ENCODE measurements around the gene PTCD1.

The PTCD1 gene

DNA sequence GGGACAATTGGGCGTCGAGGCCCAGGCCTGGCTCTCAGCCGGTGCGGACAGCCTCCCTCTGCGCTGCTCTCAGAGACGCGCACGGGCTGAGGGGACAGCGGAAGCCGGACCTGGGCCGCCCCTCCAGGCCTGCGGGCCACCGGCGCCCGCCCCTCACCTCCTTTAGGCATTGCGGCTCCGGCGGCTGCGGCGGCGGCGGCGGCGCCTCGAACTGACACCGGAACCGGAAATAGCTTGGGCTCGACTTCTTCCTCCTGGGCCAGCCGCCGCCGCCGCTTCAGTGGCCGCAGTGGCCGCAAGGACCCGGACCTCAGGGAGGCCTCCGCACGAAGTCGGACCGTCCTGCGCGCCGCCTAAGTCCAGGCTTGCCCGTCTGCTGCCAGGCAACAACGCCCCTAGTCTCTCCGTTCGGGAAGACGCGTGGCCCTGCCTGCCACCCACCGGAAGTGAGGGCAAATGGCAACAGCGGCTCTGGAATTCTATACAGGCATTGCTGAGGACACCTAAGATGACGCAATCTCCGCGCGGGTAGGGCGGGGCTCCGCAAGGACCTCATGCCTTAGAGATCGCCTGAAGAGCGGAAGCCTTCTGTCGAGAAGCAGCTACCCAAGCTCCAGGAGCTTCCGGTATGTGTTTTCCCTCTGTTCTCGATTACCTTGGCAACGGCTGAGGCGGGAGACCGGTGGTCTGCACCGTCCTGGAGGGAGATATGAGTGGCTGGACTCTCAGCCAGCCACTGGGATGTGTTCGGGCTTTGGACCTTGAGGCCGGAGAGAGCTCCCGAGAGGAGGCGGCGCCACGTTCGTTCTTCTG, 30.0 kb downstream of the PTCD1 start, which contains the start of the genes BUD31 and PDAP1:
Gene BUD31 (plus strand): TSS at position 591 of the 813 bp plus-strand sequence. CDS start 2,124 bp downstream, outside the sequence.
Gene PDAP1 (minus strand): TSS at position 219 of the 813 bp plus-strand sequence. CDS start 49 bp downstream, at position 170.
- FAIRE-seq: no peak

DNA sequence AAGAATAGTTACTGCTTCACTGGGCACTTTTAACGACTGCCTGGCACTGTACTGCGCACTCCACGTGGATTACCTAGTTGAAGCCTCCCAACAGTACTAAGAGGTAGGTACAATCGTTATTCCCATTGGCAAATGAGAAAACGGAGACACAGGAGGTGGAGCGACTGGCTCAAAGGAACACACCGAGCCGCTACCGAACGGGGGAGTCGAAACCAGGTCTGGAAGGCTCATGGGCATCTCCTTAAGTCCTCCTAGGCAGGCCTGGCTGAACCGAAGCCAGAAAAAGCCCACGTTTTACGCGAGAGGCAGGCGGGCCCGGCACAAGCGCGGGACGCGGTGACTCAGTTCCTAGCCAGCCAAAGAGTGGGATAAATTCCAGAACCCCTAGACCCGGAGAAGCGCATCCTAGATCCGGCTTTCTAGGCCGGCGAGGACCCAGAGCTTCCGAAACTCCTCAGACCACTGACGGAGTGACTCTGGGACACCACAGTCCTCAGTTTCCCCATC, 30.7 kb downstream of the PTCD1 start:
- FAIRE-seq: no peak

DNA sequence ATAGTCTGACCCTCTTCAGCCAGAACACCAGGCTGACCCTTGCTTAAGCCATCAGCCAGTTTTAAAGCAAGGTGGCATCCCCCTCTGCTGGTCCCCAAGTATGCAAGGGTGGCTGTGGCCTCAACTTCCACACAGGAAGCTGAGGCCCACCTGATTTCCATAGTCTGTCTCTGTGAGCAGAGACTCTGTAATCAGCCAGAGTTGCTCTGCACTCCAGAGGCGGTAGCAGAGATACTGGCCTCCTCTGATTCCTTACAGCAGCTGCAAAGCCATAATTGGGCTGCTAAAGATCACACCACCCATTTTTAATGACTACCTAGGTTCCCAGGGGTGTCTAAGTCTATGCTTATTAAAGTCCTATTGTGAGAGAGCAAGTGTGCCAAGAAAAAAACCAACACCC, 32.0 kb downstream of the PTCD1 start:
- no peak for FAIRE-seq

DNA sequence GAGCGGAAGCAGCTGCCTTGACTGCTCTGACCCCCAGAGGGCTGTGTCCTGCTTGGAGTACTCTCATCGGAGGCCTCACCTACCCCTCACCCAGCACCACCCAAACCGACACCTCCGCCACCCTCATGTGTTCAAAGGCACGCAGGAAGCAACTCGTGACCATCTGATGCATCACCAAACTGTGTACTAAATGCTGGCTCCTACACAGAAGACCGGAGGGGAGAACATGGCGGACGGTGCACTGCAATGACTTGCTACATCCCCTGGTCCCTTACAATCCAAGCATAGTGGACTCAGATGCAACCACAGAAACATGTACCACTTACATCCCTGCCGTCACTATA, 33.6 kb downstream of the PTCD1 start:
- FAIRE-seq: no peak

DNA sequence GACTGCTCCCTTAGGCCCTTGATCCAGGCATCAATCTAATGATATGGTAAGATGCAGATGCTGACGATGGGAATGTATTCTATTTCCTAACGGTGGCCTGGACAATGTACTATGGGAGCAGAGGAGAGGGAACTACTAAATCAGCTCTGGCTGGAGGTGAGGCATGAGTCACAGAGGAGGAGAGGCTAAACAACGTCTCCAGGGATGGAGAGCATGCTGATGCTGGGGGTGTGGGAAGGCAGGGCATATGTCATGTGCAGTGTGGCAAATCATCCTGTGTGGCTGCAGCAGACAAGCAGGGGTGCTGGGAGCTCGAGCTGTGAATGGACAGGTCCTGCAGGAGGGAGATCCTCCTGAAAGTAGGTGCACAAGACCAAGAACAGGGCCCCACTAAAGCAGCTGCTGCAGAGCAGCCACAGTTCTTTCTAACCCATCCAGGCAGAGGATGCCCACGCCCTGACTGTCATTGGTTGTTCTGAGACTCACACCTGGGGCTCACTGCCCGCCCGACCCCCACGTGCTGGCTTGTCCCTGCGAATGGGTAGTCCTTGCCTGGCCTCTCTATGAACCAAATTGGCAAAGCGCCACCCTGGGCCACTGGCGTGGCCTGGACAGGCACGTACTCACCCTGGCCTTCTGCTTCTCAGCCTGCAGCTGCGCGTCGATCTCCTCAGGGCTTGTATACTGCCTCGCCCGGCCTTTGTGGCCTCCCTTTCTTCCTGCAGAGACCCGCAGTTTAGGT, 34.2 kb downstream of the PTCD1 start:
- FAIRE-seq: no peak

DNA sequence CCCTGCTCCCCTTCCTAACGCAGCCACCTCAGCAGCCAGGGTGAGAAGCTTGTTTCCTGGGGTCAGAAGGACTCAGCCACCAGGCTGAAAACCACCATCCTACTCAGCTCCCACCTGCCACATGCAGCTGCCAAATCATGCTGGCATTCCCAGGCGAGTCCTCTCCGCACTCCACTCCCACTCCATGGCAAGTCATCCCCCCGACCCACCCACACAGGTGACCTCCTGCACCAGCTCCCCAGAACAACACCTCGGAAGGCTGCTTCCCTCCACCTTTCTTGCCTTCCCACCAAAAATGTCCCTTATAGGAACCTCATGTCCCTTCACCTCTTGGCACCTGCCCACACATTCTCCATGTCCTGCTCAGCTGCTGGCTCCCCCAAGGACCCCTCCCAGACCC, 34.8 kb downstream of the PTCD1 start:
- FAIRE-seq: no peak

DNA sequence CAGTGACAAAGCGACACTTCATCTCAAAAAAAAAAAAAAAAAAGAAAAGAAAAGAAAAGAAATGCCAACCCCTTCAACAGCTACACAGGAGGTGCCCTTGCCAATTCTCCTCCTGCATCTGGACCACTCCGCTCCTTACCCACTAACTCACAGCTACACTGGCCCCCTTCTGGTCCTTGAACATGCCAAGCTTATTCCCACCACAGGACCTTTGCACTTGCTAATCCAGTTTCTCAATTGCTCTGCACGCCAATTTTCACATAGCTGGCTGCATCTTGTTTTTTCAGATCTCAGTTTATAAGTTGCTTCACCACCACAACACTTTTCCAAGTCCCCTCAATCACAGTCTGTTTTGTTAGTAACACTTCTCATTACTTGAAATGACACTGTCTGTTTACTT, 35.7 kb downstream of the PTCD1 start:
- FAIRE-seq: no peak

DNA sequence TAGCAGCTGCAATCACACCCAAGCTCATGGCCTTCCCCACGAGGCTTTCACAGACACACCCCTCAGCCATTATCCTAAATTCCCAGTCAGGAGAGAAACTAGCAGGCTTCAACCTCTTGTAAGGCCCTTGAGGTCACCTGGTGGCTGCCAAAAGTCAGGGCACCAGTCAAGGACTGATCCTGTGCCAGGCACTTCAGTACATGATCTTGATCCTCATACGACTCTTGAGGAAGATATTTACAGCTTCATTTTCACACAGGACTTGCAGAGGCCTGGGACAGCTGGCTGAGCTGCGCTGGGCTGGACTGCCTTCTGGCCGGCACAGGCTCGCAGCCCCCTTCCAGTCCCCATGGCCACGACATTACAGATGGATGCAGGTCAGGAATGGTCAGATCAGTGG, 39.0 kb downstream of the PTCD1 start:
- FAIRE-seq: no peak

DNA sequence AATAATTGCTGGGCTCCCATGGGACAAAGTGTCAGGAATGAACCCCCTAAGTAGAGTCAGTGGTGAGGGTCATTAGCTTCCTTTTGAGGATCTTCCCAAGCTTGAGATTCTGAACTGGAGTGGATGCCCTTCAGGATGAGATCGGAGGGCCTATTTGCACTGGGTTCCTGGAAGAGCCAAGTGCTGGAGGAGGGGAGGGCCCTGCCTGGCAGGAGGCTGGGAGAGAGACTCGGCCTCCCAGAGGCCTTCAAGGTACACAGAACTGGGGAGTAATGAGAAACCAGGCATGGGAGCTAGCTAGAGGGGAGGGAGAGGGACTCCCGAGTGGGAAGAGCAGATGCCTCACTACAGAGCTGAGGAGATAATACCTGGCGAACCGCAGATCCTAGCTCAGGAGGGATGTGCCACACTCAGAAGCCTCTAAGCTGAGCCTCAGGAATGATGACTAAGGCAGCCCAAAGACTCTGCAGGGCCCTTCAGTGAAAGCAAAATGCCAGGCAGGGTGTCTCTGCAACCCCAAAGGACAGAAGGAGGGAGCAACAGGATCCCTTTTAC, 39.6 kb downstream of the PTCD1 start:
- FAIRE-seq: no peak

DNA sequence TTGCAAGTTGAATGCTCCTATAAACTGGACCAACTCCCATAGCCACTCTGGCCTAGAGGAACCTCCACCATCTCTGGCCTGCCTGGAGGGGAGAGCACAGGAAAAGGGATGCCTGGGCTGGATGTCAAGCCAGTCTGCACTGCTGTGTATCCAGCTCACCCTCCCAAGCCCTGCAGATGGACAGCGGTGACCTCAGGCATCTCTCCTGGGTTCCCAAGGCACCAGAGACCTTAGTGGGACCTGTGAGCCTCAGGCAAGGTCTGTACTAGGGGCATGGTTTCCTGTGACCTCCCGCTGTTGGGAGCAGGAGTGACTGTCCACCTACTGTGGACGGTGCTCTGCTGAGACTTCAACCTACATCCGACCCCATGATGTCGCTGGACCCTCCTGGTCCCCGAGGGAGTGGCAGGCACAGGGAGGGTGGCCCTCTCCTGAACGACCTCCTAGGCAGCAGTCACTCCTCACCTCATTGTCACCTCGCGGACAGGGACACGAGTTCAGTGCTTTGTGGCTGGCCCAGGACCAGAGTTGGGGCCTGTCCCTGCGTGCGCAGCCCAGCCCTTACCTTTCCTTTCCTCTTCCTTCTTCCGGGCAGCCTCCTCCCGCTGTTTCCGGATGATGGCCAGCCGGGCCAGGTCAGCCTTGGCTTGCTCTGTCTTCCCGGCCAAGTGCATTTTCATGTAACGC, 41.2 kb downstream of the PTCD1 start:
- no peak for FAIRE-seq

DNA sequence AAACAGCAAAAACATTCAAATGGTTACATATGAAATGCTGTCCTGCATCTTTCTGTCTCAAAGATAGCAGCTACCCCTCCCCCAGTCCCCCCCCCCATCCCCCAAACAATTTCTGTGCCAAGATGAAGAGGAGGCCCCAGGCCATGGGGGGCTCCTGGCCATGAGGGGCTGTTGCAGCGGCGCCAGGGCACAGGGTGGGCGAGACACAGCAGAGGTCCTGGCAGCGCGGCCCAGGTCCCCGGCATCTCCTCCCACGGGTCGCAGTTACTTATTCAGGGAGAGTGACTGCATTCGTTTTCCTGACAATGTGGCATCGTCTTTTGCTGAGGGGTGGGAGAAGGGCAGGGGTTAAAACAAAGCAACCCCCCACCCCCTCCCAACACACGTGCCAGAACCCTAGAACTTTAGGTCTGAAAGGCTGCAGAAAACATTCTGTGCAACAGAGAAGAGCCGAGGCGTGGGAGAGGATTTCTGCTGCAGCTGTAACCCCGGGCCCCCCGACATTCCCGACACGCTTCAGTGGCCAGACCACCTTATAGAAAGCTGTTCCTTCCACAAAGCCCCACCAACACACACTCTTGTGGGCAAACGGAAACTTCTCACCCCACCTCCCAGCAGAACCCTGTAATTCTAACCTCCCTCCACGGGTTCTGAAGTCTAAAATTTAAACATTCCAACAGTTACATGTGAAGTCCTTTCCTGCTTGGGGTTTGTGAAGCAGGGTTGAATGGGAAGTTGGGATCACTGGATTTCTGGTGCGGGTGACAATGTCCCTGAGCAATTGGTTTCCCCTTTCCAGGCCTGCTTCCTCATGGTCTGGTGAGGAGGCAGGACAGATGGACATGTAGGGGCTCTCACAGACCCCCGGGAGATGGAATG, 41.9 kb downstream of the PTCD1 start:
- no peak for FAIRE-seq

DNA sequence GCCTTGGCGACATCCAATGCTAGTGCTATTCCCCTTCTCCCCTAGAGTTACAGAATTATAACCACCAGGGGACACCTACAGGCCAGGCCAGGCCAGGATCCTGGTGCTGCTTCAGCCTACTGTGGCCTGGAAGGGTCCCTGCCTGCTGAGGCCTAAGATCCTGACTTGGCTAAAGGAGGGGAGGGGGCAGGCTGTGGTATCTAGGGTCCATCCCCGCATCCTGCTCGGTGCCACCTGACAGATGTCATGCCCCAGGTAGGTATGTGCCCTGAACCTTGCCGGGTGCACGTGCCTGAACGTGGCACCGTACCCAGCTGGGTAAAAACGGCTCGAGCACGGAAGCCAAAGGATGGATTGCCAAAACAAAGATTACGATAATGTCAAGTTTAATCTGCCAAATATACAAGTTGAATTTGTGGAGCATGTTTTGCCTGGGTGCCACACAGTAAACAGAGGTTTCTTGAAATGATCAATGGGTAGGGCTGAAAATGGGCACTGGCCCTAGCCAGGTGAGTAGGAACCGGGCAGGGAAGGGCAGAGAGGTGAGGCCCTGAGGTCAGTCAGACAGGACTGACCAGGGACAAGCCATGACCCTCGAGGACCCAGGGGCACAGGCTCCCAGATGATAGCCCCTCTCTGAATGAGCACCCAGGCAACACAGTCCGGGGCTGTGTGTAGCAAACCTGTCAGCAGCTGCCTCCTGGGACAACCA, 42.8 kb downstream of the PTCD1 start:
- FAIRE-seq: no peak

DNA sequence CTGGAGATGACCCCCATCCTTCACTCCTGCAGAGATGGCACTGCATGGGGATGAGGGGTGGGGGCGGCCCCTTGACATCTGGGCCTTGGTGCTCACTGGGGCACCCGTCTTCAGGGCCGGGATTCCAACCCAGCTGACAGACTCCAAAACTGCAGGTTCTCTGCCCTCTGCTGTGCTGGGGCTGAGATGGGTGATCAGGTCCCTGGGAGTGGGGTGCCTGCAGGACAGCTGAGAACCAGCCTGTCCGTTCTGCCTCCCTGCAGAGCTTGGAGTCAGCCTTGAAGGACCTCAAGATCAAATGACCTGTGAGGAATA, 44.5 kb downstream of the PTCD1 start:
- no peak for FAIRE-seq

DNA sequence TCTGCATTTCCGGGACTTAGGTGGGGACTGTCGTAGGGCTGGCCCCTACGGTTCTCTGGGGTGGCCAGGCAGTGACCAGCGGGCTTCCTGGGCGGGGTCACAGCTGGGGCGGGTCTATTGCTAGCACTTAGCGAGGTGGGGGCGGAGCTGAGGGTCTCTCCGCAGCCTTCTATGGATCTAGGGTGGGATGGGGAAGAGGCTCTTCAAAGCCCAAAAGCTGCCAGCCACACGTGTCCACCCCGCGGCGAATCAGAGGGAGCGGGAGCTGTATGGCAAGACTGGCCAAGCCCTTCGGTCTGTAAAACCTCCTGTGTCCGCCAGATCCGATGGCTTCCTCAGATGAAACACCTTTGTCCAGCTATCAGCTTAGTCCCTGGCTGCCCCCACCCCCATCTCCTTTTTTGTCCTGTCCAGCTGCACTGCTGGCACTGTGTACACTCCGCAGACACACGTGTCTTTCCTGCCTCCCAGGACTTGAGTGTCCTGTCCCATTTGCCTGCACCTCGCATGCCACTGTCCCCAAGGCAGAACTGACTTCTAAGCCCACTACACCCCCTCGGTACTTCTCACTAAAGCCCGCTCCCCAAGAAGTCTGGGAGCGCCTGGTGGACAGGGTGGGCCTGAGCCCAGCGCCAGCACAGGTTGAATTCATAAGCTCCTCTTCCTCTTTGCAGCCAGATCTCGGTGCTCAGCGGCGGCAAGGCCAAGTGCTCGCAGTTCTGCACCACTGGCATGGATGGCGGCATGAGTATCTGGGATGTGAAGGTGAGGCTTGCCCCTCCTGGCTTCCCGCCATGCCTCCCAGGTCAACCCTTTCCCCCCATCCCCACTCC, 45.0 kb downstream of the PTCD1 start:
- no peak for FAIRE-seq

DNA sequence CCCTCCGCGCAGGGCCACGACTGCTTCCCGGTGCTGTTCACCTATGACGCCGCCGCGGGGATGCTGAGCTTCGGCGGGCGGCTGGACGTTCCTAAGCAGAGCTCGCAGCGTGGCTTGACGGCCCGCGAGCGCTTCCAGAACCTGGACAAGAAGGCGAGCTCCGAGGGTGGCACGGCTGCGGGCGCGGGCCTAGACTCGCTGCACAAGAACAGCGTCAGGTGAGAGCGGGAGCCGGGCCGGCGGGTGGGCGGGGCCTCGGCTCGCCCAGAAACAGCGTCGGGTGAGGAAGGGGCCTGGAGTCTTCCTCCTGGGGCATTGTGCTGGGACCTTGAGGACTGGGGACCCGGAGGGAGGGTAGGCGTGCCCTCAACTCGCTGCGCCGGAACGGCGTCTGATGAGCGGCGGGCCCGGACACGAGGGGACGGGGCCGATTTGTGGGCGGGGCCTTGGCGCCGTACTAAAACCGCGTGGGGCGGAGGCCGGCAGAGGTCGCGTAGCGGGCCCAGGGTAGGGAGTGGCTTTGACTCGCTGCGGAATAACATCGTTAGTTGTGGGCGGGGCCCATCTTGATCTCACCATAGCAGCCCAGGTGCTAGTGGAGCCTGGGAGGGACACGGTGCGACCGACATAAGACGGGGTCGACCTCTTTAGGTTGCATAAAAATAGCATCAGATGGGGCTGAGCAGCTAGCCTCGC, 45.8 kb downstream of the PTCD1 start:
- FAIRE-seq: no peak

DNA sequence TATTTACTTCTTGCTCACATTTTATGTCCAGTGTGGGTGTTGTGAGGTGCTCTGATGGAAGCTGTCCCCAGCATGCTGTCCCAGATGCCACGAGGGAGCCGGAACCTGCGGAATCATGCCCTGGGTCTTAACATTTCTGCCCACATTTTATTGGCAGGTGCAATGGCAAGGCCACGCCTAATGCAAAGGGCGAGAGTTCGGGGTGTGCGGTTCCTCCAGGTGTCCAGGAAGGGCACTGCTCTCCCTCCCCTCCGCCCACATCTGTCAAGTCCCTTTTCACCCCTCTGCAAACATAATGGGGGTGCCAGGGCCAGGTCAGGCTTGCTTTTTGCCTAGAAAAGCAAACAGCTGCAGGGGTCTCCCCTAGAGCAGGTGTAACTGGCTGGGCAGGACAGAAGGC, 46.6 kb downstream of the PTCD1 start:
- no peak for FAIRE-seq

DNA sequence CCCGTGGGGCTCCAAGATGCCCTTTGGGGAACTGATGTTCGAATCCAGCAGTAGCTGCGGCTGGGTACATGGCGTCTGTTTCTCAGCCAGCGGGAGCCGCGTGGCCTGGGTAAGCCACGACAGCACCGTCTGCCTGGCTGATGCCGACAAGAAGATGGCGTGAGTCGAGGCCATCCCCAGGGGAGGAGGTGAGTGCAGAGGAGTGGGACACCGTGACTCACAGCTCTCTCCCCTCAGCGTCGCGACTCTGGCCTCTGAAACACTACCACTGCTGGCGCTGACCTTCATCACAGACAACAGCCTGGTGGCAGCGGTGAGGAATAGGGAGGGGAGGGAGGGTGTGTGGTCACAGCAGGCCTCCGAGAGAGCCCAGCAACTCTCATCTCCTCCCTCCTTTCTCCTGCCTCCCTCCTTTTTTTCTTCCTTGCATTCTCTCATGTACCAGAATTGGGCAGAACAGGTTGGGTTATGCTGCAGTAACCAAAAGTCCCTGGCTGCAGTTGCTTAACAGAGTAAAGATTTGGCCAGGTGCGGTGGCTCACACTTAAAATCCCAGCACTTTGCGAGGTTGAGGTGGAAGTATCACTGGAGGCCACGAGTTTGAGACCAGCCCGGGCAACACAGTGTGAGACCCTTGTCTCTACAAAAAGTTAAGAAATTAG, 47.5 kb downstream of the PTCD1 start:
- FAIRE-seq: no peak

DNA sequence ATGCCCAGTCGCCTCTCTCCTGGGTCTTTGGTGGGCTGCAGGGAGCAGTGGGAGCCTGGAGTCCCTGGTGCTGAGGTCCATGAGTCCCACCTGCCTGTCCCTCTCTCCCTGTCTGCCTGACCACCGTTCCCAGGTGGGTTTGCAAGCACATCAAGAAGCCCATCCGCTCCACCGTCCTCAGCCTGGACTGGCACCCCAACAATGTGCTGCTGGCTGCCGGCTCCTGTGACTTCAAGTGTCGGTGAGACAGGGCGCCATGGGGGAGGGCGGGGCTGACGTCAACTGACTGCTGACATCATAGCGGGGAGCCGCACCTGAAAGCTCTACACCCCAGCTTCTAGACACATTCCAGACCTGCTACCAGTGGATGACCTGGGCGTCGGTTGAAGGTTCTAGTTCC, 48.8 kb downstream of the PTCD1 start:
- FAIRE-seq: no peak

DNA sequence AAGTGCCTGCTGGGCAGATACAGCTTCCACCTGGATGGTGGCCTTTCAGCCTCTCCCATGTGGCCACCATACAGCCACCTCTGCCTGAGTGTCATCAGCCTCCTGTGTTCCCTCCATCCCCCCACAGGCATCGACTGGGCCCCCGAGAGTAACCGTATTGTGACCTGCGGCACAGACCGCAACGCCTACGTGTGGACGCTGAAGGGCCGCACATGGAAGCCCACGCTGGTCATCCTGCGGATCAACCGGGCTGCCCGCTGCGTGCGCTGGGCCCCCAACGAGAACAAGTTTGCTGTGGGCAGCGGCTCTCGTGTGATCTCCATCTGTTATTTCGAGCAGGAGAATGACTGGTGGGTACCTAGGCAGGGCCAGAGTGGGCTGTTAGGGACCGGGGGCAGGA, 50.7 kb downstream of the PTCD1 start:
- no peak for FAIRE-seq

Data from islet of Langerhans (tissue), 1 donor.